RWPE1 (cell line): ENCODE results near the gene SLC16A6.

ENCODE experiments used
- CTCF ChIA-PET: fragments of 350-600 bp; sonication (Branson Sonifier 250); formaldehyde crosslinking; extraction: SDS; loops from one replicate; lab custom pipeline; 2021; lab: Yijun Ruan, JAX
- POLR2A ChIA-PET: fragments of 400-600 bp; formaldehyde crosslinking; extraction: SDS; loops from one replicate; lab custom pipeline; 2020; ENCODE audit warnings: antibody characterized with exemption; ENCODE audit not compliant: low non-redundant PET; lab: Yijun Ruan, JAX
- DNase-seq: peaks from one replicate; pipeline ENCODE4 v3.0.0; 2012; ENCODE audit warnings: low spot score
- H3K27ac ChIP-seq: fragments of 450-650 bp; 2 replicates; pipeline ENCODE4 v1.5.1; 2017
- TF ChIP-seq, protein P1 (sequence below): fragments of 450-650 bp; conservative IDR thresholded peaks from 2 replicates; pipeline ENCODE4 v1.5.1; 2017; ENCODE audit warnings: low read depth, mild to moderate bottlenecking

Gene SLC16A6

GRCh38 chr17:68304706-68305105 lies 13.8 kb upstream of the SLC16A6 start:
- TF ChIP-seq, protein P1, sequence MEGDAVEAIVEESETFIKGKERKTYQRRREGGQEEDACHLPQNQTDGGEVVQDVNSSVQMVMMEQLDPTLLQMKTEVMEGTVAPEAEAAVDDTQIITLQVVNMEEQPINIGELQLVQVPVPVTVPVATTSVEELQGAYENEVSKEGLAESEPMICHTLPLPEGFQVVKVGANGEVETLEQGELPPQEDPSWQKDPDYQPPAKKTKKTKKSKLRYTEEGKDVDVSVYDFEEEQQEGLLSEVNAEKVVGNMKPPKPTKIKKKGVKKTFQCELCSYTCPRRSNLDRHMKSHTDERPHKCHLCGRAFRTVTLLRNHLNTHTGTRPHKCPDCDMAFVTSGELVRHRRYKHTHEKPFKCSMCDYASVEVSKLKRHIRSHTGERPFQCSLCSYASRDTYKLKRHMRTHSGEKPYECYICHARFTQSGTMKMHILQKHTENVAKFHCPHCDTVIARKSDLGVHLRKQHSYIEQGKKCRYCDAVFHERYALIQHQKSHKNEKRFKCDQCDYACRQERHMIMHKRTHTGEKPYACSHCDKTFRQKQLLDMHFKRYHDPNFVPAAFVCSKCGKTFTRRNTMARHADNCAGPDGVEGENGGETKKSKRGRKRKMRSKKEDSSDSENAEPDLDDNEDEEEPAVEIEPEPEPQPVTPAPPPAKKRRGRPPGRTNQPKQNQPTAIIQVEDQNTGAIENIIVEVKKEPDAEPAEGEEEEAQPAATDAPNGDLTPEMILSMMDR: no peak
- POLR2A ChIA-PET: no interaction called here
- CTCF ChIA-PET: no interaction called here
- DNase-seq: no peak
- no peak overlapping the region for H3K27ac ChIP-seq

- no peak overlapping the region for H3K27ac ChIP-seq
- ChIA-PET POLR2A (no interaction called here), CTCF (interaction anchor here (0.9 kb wide), 1 partner anchor 160 kb away, joined by 3 read pairs; no protein-coding TSS in a partner anchor)
- DNase-seq: no peak
- TF ChIP-seq, protein P1: no peak
Measured at GRCh38 chr17:68302666-68303065, 11.7 kb upstream of the SLC16A6 start.

DNA sequence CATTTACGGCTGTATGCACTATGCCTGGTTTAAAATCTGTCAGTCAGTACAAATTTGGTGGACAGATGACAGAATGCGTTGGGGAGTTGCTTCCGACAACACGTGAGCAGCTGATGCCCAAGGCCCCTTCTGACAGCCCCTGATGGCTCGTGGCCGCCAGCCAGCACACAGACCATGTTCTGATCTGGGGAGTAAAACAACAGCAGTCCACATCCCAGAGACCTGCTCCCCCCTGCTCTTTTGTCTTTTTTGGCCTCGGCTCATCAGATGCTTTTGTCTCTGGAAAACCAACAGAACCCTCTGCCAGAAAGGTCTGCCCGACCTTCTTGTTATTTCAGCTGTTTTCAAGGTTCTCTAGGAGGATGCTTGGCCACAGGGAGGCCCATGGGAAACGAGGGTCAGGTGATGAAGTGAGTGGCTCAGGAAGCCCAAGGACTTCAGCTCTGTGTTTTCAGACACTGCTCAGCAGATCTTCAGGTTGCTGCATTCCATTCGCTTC lies 11.2 kb upstream of the SLC16A6 start:
- TF ChIP-seq, protein P1: no peak
- ChIA-PET POLR2A (no interaction called here), CTCF (no interaction called here)
- DNase-seq: no peak
- H3K27ac ChIP-seq: no peak overlapping the region

- POLR2A ChIA-PET: no interaction called here
- H3K27ac ChIP-seq: no peak overlapping the region
- CTCF ChIA-PET: interaction anchor here (0.6 kb wide), 1 partner anchor 47 kb away, joined by 4 read pairs; no protein-coding TSS in a partner anchor
- TF ChIP-seq, protein P1: no peak
- no peak for DNase-seq
Measured at GRCh38 chr17:68301438-68301959, 10.6 kb upstream of the SLC16A6 start.

GRCh38 chr17:68299817-68300216 lies 8.9 kb upstream of the SLC16A6 start:
- TF ChIP-seq, protein P1: no peak
- ChIA-PET CTCF (no interaction called here), POLR2A (no interaction called here)
- DNase-seq: no peak
- no peak overlapping the region for H3K27ac ChIP-seq

GRCh38 chr17:68298601-68299000 lies 7.7 kb upstream of the SLC16A6 start:
- CTCF ChIA-PET: no interaction called here
- no peak for DNase-seq
- H3K27ac ChIP-seq: no peak overlapping the region
- POLR2A ChIA-PET: no interaction called here
- TF ChIP-seq, protein P1: no peak
